Loucy (cell line): ENCODE measurements around the gene NCAPD2.
A peak's percentile ranks its signal among the peaks of the same experiment; 100 is the strongest.
"Not testable (repeated sequence)": the region's sequence is repeated elsewhere in the genome, so short reads cannot be mapped to it uniquely, and the experiment has no call there.

Experiments used
- EZH2phosphoT487 ChIP-seq: fragments of 200-600 bp; IDR thresholded peaks from 2 replicates; pipeline ENCODE4 v1.6.1; 2018; ENCODE audit warnings: antibody characterized with exemption, mild to moderate bottlenecking, moderate library complexity, borderline replicate concordance
- TF ChIP-seq, protein P1 (sequence below): fragments of 200-600 bp; sonication (generic); conservative IDR thresholded peaks from 2 replicates; pipeline ENCODE4 v1.5.1; 2014; ENCODE audit warnings: mild to moderate bottlenecking, antibody characterized with exemption, low read length

DNA sequence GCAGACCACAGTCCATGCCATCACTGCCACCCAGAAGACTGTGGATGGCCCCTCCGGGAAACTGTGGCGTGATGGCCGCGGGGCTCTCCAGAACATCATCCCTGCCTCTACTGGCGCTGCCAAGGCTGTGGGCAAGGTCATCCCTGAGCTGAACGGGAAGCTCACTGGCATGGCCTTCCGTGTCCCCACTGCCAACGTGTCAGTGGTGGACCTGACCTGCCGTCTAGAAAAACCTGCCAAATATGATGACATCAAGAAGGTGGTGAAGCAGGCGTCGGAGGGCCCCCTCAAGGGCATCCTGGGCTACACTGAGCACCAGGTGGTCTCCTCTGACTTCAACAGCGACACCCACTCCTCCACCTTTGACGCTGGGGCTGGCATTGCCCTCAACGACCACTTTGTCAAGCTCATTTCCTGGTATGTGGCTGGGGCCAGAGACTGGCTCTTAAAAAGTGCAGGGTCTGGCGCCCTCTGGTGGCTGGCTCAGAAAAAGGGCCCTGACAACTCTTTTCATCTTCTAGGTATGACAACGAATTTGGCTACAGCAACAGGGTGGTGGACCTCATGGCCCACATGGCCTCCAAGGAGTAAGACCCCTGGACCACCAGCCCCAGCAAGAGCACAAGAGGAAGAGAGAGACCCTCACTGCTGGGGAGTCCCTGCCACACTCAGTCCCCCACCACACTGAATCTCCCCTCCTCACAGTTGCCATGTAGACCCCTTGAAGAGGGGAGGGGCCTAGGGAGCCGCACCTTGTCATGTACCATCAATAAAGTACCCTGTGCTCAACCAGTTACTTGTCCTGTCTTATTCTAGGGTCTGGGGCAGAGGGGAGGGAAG lies 43.9 kb downstream of the NCAPD2 start:
- TF ChIP-seq, protein P1, sequence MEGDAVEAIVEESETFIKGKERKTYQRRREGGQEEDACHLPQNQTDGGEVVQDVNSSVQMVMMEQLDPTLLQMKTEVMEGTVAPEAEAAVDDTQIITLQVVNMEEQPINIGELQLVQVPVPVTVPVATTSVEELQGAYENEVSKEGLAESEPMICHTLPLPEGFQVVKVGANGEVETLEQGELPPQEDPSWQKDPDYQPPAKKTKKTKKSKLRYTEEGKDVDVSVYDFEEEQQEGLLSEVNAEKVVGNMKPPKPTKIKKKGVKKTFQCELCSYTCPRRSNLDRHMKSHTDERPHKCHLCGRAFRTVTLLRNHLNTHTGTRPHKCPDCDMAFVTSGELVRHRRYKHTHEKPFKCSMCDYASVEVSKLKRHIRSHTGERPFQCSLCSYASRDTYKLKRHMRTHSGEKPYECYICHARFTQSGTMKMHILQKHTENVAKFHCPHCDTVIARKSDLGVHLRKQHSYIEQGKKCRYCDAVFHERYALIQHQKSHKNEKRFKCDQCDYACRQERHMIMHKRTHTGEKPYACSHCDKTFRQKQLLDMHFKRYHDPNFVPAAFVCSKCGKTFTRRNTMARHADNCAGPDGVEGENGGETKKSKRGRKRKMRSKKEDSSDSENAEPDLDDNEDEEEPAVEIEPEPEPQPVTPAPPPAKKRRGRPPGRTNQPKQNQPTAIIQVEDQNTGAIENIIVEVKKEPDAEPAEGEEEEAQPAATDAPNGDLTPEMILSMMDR = peak; percentile 79
- TF ChIP-seq EZH2phosphoT487 = not testable (repeated sequence)
